SK-N-SH (cell line): Measurements from ENCODE around the gene NPY4R. TPM values are rescaled to one million over a fixed set of nuclear protein-coding genes. Genes with fewer than 3 reads are reported as not detected.
"Not testable (repeated sequence)": the region's sequence is repeated elsewhere in the genome, so short reads cannot be mapped to it uniquely, and the experiment has no call there.

Experiments
- CTCF ChIA-PET: fragments of 300-600, 350-600 bp; formaldehyde crosslinking; extraction: SDS; loops from one replicate; lab custom pipeline; 2021; lab: Yijun Ruan, JAX
- POLR2A ChIA-PET: fragments of 350-600 bp; sonication (Branson Sonifier 250); formaldehyde crosslinking; extraction: SDS; loops from one replicate; lab custom pipeline; 2020; ENCODE audit warnings: antibody characterized with exemption, inconsistent platforms; lab: Yijun Ruan, JAX
- DNase-seq: peaks from one replicate; pipeline ENCODE4 v3.0.0; 2012
- H2AFZ ChIP-seq: fragments of 200-600 bp; sonication (generic); 2 replicates; pipeline ENCODE4 v1.8.1; 2016; ENCODE audit warnings: antibody characterized with exemption, mild to moderate bottlenecking, low read depth
- H3F3A ChIP-seq: fragments of 200-600 bp; sonication (generic); replicated peaks from 2 replicates; pipeline ENCODE3; 2016; ENCODE audit warnings: antibody characterized with exemption, mild to moderate bottlenecking; ENCODE audit not compliant: insufficient read depth
- H3K27ac ChIP-seq, 2 experiments: fragments of 200-500 bp in 1 of 2; fragments of 200-600 bp in 1 of 2; sonication (Bioruptor generic) in 1 of 2; sonication (generic), shearing (Covaris generic) in 1 of 2; 2 replicates each; pipeline versions ENCODE4 v1.5.1 to v1.6.1; 2014 to 2016; ENCODE audit warnings: low read depth in 2 of 2, inconsistent platforms in 1 of 2, low read length in 1 of 2, mild to moderate bottlenecking in 1 of 2, mixed read lengths in 1 of 2
- H3K27me3 ChIP-seq: fragments of 200-600 bp; sonication (generic), shearing (Covaris generic); 2 replicates; pipeline ENCODE4 v1.6.1; 2016; ENCODE audit warnings: mixed run types; ENCODE audit not compliant: insufficient read depth
- H3K36me3 ChIP-seq, 2 experiments: fragments of 200-500 bp in 1 of 2; fragments of 200-600 bp in 1 of 2; sonication (Bioruptor generic) in 1 of 2; sonication (generic) in 1 of 2; replicated peaks in 1 of 2; 2 replicates each; pipeline versions ENCODE3 to v1.5.1; 2014 to 2016; ENCODE audit warnings: low read length in 1 of 2, mild to moderate bottlenecking in 1 of 2; ENCODE audit not compliant: insufficient read depth in 2 of 2, control insufficient read depth in 1 of 2
- H3K4me1 ChIP-seq, 2 experiments: fragments of 200-500 bp in 1 of 2; fragments of 200-600 bp in 1 of 2; sonication (Bioruptor generic) in 1 of 2; sonication (generic), shearing (Covaris generic) in 1 of 2; 2 replicates each; pipeline versions ENCODE4 v1.5.1 to v1.6.1; 2014 to 2016; ENCODE audit warnings: low read depth in 1 of 2, low read length in 1 of 2, mixed run types in 1 of 2; ENCODE audit not compliant: insufficient read depth in 2 of 2, control insufficient read depth in 1 of 2
- H3K4me2 ChIP-seq: fragments of 200-600 bp; sonication (generic), shearing (Covaris generic); 2 replicates; pipeline ENCODE4 v1.6.1; 2017; ENCODE audit warnings: mixed run types
- H3K4me3 ChIP-seq, 2 experiments: fragments of 200-500 bp in 1 of 2; fragments of 200-600 bp in 1 of 2; sonication (Bioruptor generic) in 1 of 2; sonication (generic), shearing (Covaris generic) in 1 of 2; 2 replicates each; pipeline versions ENCODE4 v1.5.1 to v1.8.1; 2014 to 2016; ENCODE audit warnings: low read depth in 2 of 2, inconsistent platforms in 1 of 2, low read length in 1 of 2, mild to moderate bottlenecking in 1 of 2, mixed read lengths in 1 of 2, moderate library complexity in 1 of 2
- H3K79me2 ChIP-seq: fragments of 200-600 bp; sonication (generic); 2 replicates; pipeline ENCODE4 v1.8.1; 2017; ENCODE audit warnings: mild to moderate bottlenecking; ENCODE audit not compliant: insufficient read depth
- H3K9ac ChIP-seq: fragments of 200-600 bp; sonication (generic); 2 replicates; pipeline ENCODE4 v1.6.1; 2017; ENCODE audit warnings: mixed run types
- H3K9me2 ChIP-seq: fragments of 200-600 bp; sonication (generic); 2 replicates; pipeline ENCODE4 v1.6.1; 2017; ENCODE audit warnings: mixed run types
- H3K9me3 ChIP-seq: fragments of 200-600 bp; sonication (generic); 2 replicates; pipeline ENCODE4 v1.6.1; 2017; ENCODE audit warnings: mixed run types, mild to moderate bottlenecking, moderate library complexity
- H4K20me1 ChIP-seq: fragments of 200-600 bp; sonication (generic); 2 replicates; pipeline ENCODE4 v1.6.1; 2017; ENCODE audit warnings: mild to moderate bottlenecking, mixed run types; ENCODE audit not compliant: insufficient read depth
- EZH2phosphoT487 ChIP-seq: fragments of 200-600 bp; sonication (generic); IDR thresholded peaks from 2 replicates; pipeline ENCODE4 v1.6.1; 2017; ENCODE audit warnings: low read depth, mixed run types, mild to moderate bottlenecking, antibody characterized with exemption, moderate library complexity, borderline replicate concordance
- FOSL2 ChIP-seq: IDR thresholded peaks from 2 replicates; pipeline ENCODE4 v1.4.0; 2012; ENCODE audit warnings: low read depth, mild to moderate bottlenecking, moderate library complexity, borderline replicate concordance
- FOXJ3 ChIP-seq: sonication (generic); formaldehyde crosslinking; IDR thresholded peaks from 2 replicates; pipeline ENCODE4 v1.5.1; 2020; ENCODE audit warnings: mild to moderate bottlenecking, missing genetic modification reagents
- FOXM1 ChIP-seq: IDR thresholded peaks from 2 replicates; pipeline ENCODE4 v1.4.0; 2012; ENCODE audit warnings: low read depth, mild to moderate bottlenecking
- GABPA ChIP-seq: IDR thresholded peaks from 2 replicates; pipeline ENCODE4 v1.4.0; 2012; ENCODE audit warnings: low read depth, mild to moderate bottlenecking
- JUND ChIP-seq: IDR thresholded peaks from 2 replicates; pipeline ENCODE4 v1.4.0; 2012
- MEF2A ChIP-seq: IDR thresholded peaks from 2 replicates; pipeline ENCODE4 v1.4.0; 2012; ENCODE audit warnings: low read depth, borderline replicate concordance
- NRF1 ChIP-seq: IDR thresholded peaks from 2 replicates; pipeline ENCODE4 v1.6.1; 2012; ENCODE audit warnings: low read depth, mild to moderate bottlenecking, low read length
- RCOR1 ChIP-seq: fragments of 150-350 bp; IDR thresholded peaks from 2 replicates; pipeline ENCODE4 v1.6.1; 2017; ENCODE audit warnings: antibody characterized with exemption, low read length
- TCF12 ChIP-seq: IDR thresholded peaks from 2 replicates; pipeline ENCODE4 v1.4.0; 2012
- TEAD4 ChIP-seq: IDR thresholded peaks from 2 replicates; pipeline ENCODE4 v1.4.0; 2012; ENCODE audit warnings: mild to moderate bottlenecking, borderline replicate concordance; ENCODE audit not compliant: insufficient read depth
- WGBS: methylation state at CpG from one replicate; pipeline ENCODE4 v1.1.6; 2017; ENCODE audit warnings: low lambda C conversion rate; 5-methylcytosine and 5-hydroxymethylcytosine counted together
- polyA plus RNA-seq, 3 experiments: library from polyadenylated mRNA; depleted of rRNA; stranded (reverse); fragments of >200 nt; gene quantifications; 2 replicates each; pipeline ENCODE4 v1.2.3, GENCODE V29; 2012
- TF ChIP-seq, protein P1 (sequence below): fragments of 150-350 bp; IDR thresholded peaks from 2 replicates; pipeline ENCODE4 v1.6.1; 2016; ENCODE audit warnings: mild to moderate bottlenecking, low read depth, low read length
- TF ChIP-seq, protein P2 (sequence below): fragments of 200-600 bp; sonication (generic); IDR thresholded peaks from 2 replicates; pipeline ENCODE4 v1.6.1; 2017; ENCODE audit warnings: antibody characterized with exemption, mild to moderate bottlenecking, moderate library complexity
- TF ChIP-seq, protein P3 (sequence below): fragments of 150-350 bp; IDR thresholded peaks from 2 replicates; pipeline ENCODE4 v1.6.1; 2017; ENCODE audit warnings: antibody characterized with exemption, low read length, low read depth, borderline replicate concordance
- TF ChIP-seq, protein P4 (sequence below): IDR thresholded peaks from 2 replicates; pipeline ENCODE4 v1.4.0; 2012; ENCODE audit warnings: low read depth
- TF ChIP-seq, protein P5 (sequence below): IDR thresholded peaks from 2 replicates; pipeline ENCODE4; 2012

The NPY4R gene
- polyA plus RNA-seq (2012; rRNA removed): 0.03 and 0.06 TPM in 2 replicates
- 0.01 and 0.09 TPM in 2 replicates for polyA plus RNA-seq (2012; cell fraction: cytosol; rRNA removed)
- 0.04 and 0.08 TPM in 2 replicates for polyA plus RNA-seq (2012; cell fraction: nucleus; rRNA removed)

GRCh38 chr10:46465765-46466164, at the start of gene NPY4R:
TSS of gene NPY4R (minus strand) at chr10:46465958. CDS start at chr10:46462635, 3,323 bp downstream.
- H3F3A ChIP-seq, H3K9me2 ChIP-seq, CTCF ChIA-PET, H3K36me3 ChIP-seq, H3K4me3 ChIP-seq, H3K4me2 ChIP-seq, POLR2A ChIA-PET, H3K27me3 ChIP-seq, H4K20me1 ChIP-seq, H3K27ac ChIP-seq, H3K4me1 ChIP-seq, DNase-seq, H3K9ac ChIP-seq, H3K79me2 ChIP-seq, H2AFZ ChIP-seq, H3K9me3 ChIP-seq: not testable (repeated sequence)
- WGBS: 3% methylated on average over 3 of the region's 36 CpGs

DNA sequence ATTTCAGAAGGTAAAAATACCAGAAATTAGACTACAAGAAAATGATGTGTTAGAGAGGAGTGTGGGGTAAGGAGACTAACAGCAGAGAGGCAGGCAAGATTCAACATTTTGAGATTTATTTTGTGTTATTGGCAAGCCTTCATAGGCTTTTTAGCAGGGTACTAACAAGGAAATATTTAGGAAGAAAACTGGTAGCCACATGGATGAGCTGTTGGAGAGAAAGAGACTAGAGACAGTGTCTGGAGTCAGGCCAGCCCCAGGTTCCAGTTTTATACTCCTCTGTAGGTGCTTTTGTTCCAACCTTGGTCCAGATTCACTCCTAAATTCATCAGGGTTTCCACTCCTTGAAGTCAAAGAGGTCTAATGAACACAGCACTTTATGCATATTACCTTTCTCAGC, 49.6 kb upstream of the NPY4R start:
- no peak overlapping the region for H3K27ac ChIP-seq
- no peak overlapping the region for H3K9ac ChIP-seq
- no peaks in the 10 kb centered on the region for H4K20me1 ChIP-seq
- no peaks in the 10 kb centered on the region for H3K27me3 ChIP-seq
- no peaks in the 10 kb centered on the region for H3K79me2 ChIP-seq
- no peak for TF ChIP-seq NRF1
- TF ChIP-seq TEAD4: no peak
- TF ChIP-seq, protein P1, sequence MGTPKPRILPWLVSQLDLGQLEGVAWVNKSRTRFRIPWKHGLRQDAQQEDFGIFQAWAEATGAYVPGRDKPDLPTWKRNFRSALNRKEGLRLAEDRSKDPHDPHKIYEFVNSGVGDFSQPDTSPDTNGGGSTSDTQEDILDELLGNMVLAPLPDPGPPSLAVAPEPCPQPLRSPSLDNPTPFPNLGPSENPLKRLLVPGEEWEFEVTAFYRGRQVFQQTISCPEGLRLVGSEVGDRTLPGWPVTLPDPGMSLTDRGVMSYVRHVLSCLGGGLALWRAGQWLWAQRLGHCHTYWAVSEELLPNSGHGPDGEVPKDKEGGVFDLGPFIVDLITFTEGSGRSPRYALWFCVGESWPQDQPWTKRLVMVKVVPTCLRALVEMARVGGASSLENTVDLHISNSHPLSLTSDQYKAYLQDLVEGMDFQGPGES: no peak
- TF ChIP-seq, protein P2, sequence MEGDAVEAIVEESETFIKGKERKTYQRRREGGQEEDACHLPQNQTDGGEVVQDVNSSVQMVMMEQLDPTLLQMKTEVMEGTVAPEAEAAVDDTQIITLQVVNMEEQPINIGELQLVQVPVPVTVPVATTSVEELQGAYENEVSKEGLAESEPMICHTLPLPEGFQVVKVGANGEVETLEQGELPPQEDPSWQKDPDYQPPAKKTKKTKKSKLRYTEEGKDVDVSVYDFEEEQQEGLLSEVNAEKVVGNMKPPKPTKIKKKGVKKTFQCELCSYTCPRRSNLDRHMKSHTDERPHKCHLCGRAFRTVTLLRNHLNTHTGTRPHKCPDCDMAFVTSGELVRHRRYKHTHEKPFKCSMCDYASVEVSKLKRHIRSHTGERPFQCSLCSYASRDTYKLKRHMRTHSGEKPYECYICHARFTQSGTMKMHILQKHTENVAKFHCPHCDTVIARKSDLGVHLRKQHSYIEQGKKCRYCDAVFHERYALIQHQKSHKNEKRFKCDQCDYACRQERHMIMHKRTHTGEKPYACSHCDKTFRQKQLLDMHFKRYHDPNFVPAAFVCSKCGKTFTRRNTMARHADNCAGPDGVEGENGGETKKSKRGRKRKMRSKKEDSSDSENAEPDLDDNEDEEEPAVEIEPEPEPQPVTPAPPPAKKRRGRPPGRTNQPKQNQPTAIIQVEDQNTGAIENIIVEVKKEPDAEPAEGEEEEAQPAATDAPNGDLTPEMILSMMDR: no peak
- TF ChIP-seq, protein P3, sequence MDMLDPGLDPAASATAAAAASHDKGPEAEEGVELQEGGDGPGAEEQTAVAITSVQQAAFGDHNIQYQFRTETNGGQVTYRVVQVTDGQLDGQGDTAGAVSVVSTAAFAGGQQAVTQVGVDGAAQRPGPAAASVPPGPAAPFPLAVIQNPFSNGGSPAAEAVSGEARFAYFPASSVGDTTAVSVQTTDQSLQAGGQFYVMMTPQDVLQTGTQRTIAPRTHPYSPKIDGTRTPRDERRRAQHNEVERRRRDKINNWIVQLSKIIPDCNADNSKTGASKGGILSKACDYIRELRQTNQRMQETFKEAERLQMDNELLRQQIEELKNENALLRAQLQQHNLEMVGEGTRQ: no peak
- TF ChIP-seq MEF2A: no peak
- TF ChIP-seq RCOR1: no peak
- TF ChIP-seq GABPA: no peak
- no peak for TF ChIP-seq EZH2phosphoT487
- TF ChIP-seq, protein P4, sequence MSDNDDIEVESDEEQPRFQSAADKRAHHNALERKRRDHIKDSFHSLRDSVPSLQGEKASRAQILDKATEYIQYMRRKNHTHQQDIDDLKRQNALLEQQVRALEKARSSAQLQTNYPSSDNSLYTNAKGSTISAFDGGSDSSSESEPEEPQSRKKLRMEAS: no peak
- no peak for TF ChIP-seq TCF12
- TF ChIP-seq FOSL2: no peak
- no peak for TF ChIP-seq FOXM1
- TF ChIP-seq FOXJ3: no peak
- TF ChIP-seq, protein P5, sequence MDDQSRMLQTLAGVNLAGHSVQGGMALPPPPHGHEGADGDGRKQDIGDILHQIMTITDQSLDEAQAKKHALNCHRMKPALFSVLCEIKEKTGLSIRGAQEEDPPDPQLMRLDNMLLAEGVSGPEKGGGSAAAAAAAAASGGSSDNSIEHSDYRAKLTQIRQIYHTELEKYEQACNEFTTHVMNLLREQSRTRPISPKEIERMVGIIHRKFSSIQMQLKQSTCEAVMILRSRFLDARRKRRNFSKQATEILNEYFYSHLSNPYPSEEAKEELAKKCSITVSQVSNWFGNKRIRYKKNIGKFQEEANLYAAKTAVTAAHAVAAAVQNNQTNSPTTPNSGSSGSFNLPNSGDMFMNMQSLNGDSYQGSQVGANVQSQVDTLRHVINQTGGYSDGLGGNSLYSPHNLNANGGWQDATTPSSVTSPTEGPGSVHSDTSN: no peak
- TF ChIP-seq JUND: no peak
- TF ChIP-seq, all 33 proteins: peak for 0
- Histone ChIP-seq H3K9me2 (no peaks in the 10 kb centered on the region), H2AFZ (no peak overlapping the region), H3K4me3 (no peak overlapping the region), H3K36me3 (no peaks in the 10 kb centered on the region), H3F3A (peaks cover 3% of the 10 kb centered on the region), H3K9me3 (no peaks in the 10 kb centered on the region), H3K4me2 (no peak overlapping the region), H3K4me1 (peaks cover 0 to 3% of the 10 kb centered on the region in 2 experiments; a peak in 2 of 4 replicates)
- no peak for DNase-seq
- POLR2A ChIA-PET: no interaction called here
- CTCF ChIA-PET: interaction anchor here (2.2 kb wide), 1 partner anchor 25 kb away, joined by 5 read pairs; no protein-coding TSS in a partner anchor
